Fibroblast of gingiva (primary cell): ENCODE data around the gene SND1.
"Not testable (repeated sequence)": the region's sequence is repeated elsewhere in the genome, so short reads cannot be mapped to it uniquely, and the experiment has no call there.

ENCODE experiments used
- DNase-seq: peaks from one replicate; pipeline ENCODE4 v3.0.0-alpha.2; 2011; ENCODE audit warnings: low read depth

SND1 gene

GRCh38 chr7:127653396-127653795 lies 1.4 kb downstream of the SND1 start:
- no peak for DNase-seq

GRCh38 chr7:127654404-127655394 lies 2.7 kb downstream of the SND1 start:
- peak; percentile 12 for DNase-seq

GRCh38 chr7:127655720-127656119 lies 3.7 kb downstream of the SND1 start:
- no peak for DNase-seq

- no peak for DNase-seq
Observed at GRCh38 chr7:127657500-127657899, 5.5 kb downstream of the SND1 start.

- DNase-seq, result no peak
Observed at GRCh38 chr7:127658970-127659630, 7.1 kb downstream of the SND1 start.

GRCh38 chr7:127665922-127666321 lies 13.9 kb downstream of the SND1 start:
- no peak for DNase-seq

- no peak for DNase-seq
Observed at GRCh38 chr7:127666602-127667001, 14.6 kb downstream of the SND1 start.

GRCh38 chr7:127667017-127667670 lies 15.2 kb downstream of the SND1 start:
- peak; percentile 14 for DNase-seq

- DNase-seq, result peak; percentile 16
Observed at GRCh38 chr7:127667759-127668530, 16.0 kb downstream of the SND1 start.

GRCh38 chr7:127671341-127671740 lies 19.3 kb downstream of the SND1 start:
- no peak for DNase-seq

GRCh38 chr7:127673902-127674301 lies 21.9 kb downstream of the SND1 start:
- DNase-seq, result peak; percentile 5

GRCh38 chr7:127674361-127674760 lies 22.4 kb downstream of the SND1 start:
- DNase-seq, result no peak

GRCh38 chr7:127674923-127675322 lies 22.9 kb downstream of the SND1 start:
- DNase-seq, result not testable (repeated sequence)

- no peak for DNase-seq
Observed at GRCh38 chr7:127675721-127676120, 23.7 kb downstream of the SND1 start.

- no peak for DNase-seq
Observed at GRCh38 chr7:127677433-127678230, 25.6 kb downstream of the SND1 start.

GRCh38 chr7:127678337-127678736 lies 26.3 kb downstream of the SND1 start:
- no peak for DNase-seq

- DNase-seq, result peak; percentile 3
Observed at GRCh38 chr7:127678947-127679346, 27.0 kb downstream of the SND1 start.

GRCh38 chr7:127680983-127681382 lies 29.0 kb downstream of the SND1 start:
- DNase-seq, result no peak

- DNase-seq, result no peak
Observed at GRCh38 chr7:127682140-127682539, 30.1 kb downstream of the SND1 start.

GRCh38 chr7:127683776-127684681 lies 32.0 kb downstream of the SND1 start:
- DNase-seq, result peak; percentile 39
